Kidney (tissue), 14 donors: ENCODE results near the gene KATNIP. TPM values are rescaled to one million over a fixed set of nuclear protein-coding genes. Genes with fewer than 3 reads are reported as not detected.

Experiments
- DNase-seq, 5 donors: peaks; one replicate each; pipeline ENCODE4 v3.0.0-alpha.2; 2013 to 2020
- FAIRE-seq: peaks from 2 replicates; lab custom pipeline; 2012; peaks lifted over from hg19 to GRCh38; lab: Jason Lieb, UNC
- H3K27ac ChIP-seq, 2 donors: one replicate each; pipeline ENCODE4 v1.7.0; 2013; ENCODE audit warnings: low read depth in 2 of 2, low read length in 2 of 2, inconsistent platforms in 1 of 2
- H3K27me3 ChIP-seq: one replicate; pipeline ENCODE4 v1.7.1; 2013; ENCODE audit warnings: low read length, inconsistent platforms; ENCODE audit not compliant: control insufficient read depth, insufficient read depth
- H3K36me3 ChIP-seq, 3 donors: one replicate each; pipeline versions ENCODE4 v1.7.0 to v1.7.1; 2013; ENCODE audit warnings: low read length in 3 of 3, control low read depth in 1 of 3, inconsistent platforms in 1 of 3; ENCODE audit not compliant: insufficient read depth in 3 of 3, control insufficient read depth in 2 of 3
- H3K4me1 ChIP-seq, 3 donors: one replicate each; pipeline versions ENCODE4 v1.7.0 to v1.7.1; 2013; ENCODE audit warnings: low read length in 3 of 3, inconsistent platforms in 1 of 3, low read depth in 1 of 3; ENCODE audit not compliant: control insufficient read depth in 2 of 3, insufficient read depth in 2 of 3
- H3K4me3 ChIP-seq, 3 donors: one replicate each; pipeline versions ENCODE4 v1.7.0 to v1.8.1; 2013; ENCODE audit warnings: low read length in 3 of 3, control low read depth in 1 of 3, inconsistent platforms in 1 of 3
- H3K9ac ChIP-seq, 3 donors: one replicate each; pipeline versions ENCODE4 v1.7.0 to v1.7.1; 2013; ENCODE audit warnings: low read length in 3 of 3, control low read depth in 1 of 3, inconsistent platforms in 1 of 3
- H3K9me3 ChIP-seq, 3 donors: one replicate each; pipeline versions ENCODE4 v1.7.0 to v1.7.1; 2013; ENCODE audit warnings: low read length in 3 of 3, control low read depth in 1 of 3, inconsistent platforms in 1 of 3; ENCODE audit not compliant: control insufficient read depth in 2 of 3, insufficient read depth in 1 of 3
- CTCF ChIP-seq: IDR thresholded peaks from 3 replicates; pipeline ENCODE4 v1.5.1; 2012; ENCODE audit warnings: mild to moderate bottlenecking, moderate library complexity, borderline replicate concordance; ENCODE audit not compliant: insufficient read depth; ENCODE audit errors: extremely low read depth
- intact Hi-C: fragments of 100-400 bp; cut with DNase I; formaldehyde crosslinking; loops from one replicate; pipeline ENCODE4 v1.11.1; 2022
- polyA plus RNA-seq: library from polyadenylated mRNA; stranded (reverse); fragments of 350-450 nt; fragmentation: Illumina TruSeq; extraction: RNeasy Lipid Tissue Mini Kit (QIAGEN cat#74804); gene quantifications from one replicate; pipeline ENCODE4 v1.2.3, GENCODE V29; 2014; ENCODE audit warnings: low read depth, low replicate concordance; ENCODE audit not compliant: insufficient read depth
- total RNA-seq: library from RNA; stranded (reverse); fragmentation: NEBNext Ultra II Directional; extraction: Animal tissue kit (Norgen Biotek cat#: 25700); gene quantifications from one replicate; pipeline ENCODE4 v1.2.1, GENCODE V29; 2021
- donor health status: control.
- donor health status: control.
- donor health status: control.
- donor health status: control.
- donor health status: control.
- donor health status: DM: yes; HTN: yes; CAD: no.
- donor health status: Normal renal cell carcinoma (clear cell type).

Gene KATNIP
- total and polyA plus RNA-seq, 2 donors from 2014 or later: 4.0 to 40.2 TPM

DNA sequence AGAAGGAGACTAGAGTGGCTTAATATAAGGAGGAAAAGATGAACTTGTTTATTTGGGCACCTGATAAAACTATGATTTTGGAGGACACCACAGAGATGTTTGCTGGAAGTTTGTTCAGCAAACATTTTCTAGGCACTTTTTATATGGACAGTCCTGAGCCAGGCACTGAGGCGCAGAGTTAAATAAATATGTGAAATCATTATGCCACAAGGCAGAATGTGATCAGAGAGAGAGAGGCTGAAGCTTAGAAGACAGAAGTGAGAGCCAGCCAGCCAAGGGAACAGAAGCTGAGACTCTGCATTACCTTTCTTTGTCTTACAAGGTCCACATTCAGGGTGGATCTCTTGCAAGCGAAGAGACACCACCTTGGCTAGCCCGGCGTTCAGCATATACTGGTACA, 21.6 kb upstream of the KATNIP start:
- Histone ChIP-seq H3K9me3 (peaks cover 0 to 2% (median 0%) of the 10 kb centered on the region in 3 donors), H3K27me3 (no peaks in the 10 kb centered on the region), H3K27ac (no peak overlapping the region), H3K4me1 (peaks cover 0 to 3% (median 0%) of the 10 kb centered on the region in 3 donors), H3K4me3 (no peak overlapping the region), H3K9ac (no peak overlapping the region), H3K36me3 (peaks cover 21 to 67% (median 43%) of the 10 kb centered on the region in 3 donors)
- TF ChIP-seq CTCF: no peak
- FAIRE-seq (no peak), DNase-seq (no peak)
- intact Hi-C loops: no loop called here

- Histone ChIP-seq H3K36me3 (peaks cover 22 to 66% (median 44%) of the 10 kb centered on the region in 3 donors), H3K27me3 (no peaks in the 10 kb centered on the region), H3K27ac (no peak overlapping the region), H3K4me1 (peaks cover 0 to 3% (median 0%) of the 10 kb centered on the region in 3 donors), H3K9me3 (peaks cover 0 to 2% (median 0%) of the 10 kb centered on the region in 3 donors), H3K4me3 (no peak overlapping the region), H3K9ac (no peak overlapping the region)
- FAIRE-seq: no peak
- TF ChIP-seq CTCF: no peak
- intact Hi-C loops: no loop called here
- DNase-seq: no peak
Measured at GRCh38 chr16:27529962-27530361, 20.0 kb upstream of the KATNIP start.

DNA sequence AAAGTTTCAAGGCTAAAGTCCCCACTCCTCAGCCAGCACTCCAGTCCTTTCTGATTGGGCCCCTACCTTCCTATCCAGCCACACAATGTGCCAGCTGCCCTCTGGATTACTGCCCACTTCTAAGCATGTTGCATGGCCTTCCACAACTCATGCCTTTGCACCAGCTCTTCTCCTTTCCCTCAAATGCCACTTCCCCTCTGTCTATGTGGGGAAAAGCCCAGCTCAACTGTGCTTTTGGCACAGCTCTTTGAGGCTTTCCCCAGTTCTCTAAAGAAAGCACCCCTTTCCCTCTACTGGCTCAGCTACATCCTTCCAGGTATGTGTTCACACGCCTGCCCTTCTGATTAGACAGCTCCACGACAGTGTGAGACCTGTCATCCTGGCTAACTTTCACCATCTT, 18.8 kb upstream of the KATNIP start:
- FAIRE-seq (no peak), DNase-seq (no peak)
- Histone ChIP-seq H3K27me3 (no peaks in the 10 kb centered on the region), H3K36me3 (peaks cover 16 to 60% (median 39%) of the 10 kb centered on the region in 3 donors), H3K9ac (no peak overlapping the region), H3K4me1 (peaks cover 0 to 3% (median 0%) of the 10 kb centered on the region in 3 donors), H3K27ac (no peak overlapping the region), H3K9me3 (no peaks in the 10 kb centered on the region), H3K4me3 (no peak overlapping the region)
- intact Hi-C loops: no loop called here
- TF ChIP-seq CTCF: no peak
